Brain microvascular endothelial cell (primary cell): ENCODE results near the gene KRT222.

Experiments used
- DNase-seq: peaks from one replicate; pipeline ENCODE4 v3.0.0-alpha.2; 2020
- H3K27ac ChIP-seq: fragments of 250-450 bp; sonication (Bioruptor Pico); 2 replicates; pipeline ENCODE4 v1.5.1; 2020; ENCODE audit warnings: mild to moderate bottlenecking, moderate library complexity
- H3K27me3 ChIP-seq: fragments of 250-450 bp; sonication (Bioruptor Pico); replicated peaks from 2 replicates; pipeline ENCODE4 v1.5.1; 2020; ENCODE audit warnings: mild to moderate bottlenecking
- H3K36me3 ChIP-seq: fragments of 250-450 bp; sonication (Bioruptor Pico); replicated peaks from 2 replicates; pipeline ENCODE4 v1.5.1; 2020; ENCODE audit warnings: mild to moderate bottlenecking
- H3K4me3 ChIP-seq: 2 replicates; pipeline ENCODE4 v1.5.1; 2011; ENCODE audit warnings: low read depth, mild to moderate bottlenecking, control low read depth, low read length, moderate library complexity
- CTCF ChIP-seq: IDR thresholded peaks from 2 replicates; pipeline ENCODE4 v1.5.1; 2011; ENCODE audit warnings: low read depth, mild to moderate bottlenecking, moderate library complexity, low read length, control low read depth, inconsistent platforms; ENCODE audit errors: missing control alignments
- in situ Hi-C: cut with HindIII; loops from 2 replicates; pipeline ENCODE4 v1.10.0; 2017; ENCODE audit warnings: low sequenced_read_pairs, low pct_ligation_motif_present

KRT222 gene

GRCh38 chr17:40664582-40665333, at the start of gene KRT222:
KRT222 (minus strand) TSS chr17:40665177; CDS start chr17:40665099, 78 bp downstream.
- TF ChIP-seq CTCF, result no peak
- H3K27me3 ChIP-seq, result peaks cover 19% of the 10 kb centered on the region
- in situ Hi-C loops, result no loop called here
- no peaks in the 10 kb centered on the region for H3K36me3 ChIP-seq
- no peak for DNase-seq
- H3K27ac ChIP-seq, result no peak within 1 kb of the TSS
- H3K4me3 ChIP-seq, result peak within 1 kb of the TSS; percentile 13

DNA sequence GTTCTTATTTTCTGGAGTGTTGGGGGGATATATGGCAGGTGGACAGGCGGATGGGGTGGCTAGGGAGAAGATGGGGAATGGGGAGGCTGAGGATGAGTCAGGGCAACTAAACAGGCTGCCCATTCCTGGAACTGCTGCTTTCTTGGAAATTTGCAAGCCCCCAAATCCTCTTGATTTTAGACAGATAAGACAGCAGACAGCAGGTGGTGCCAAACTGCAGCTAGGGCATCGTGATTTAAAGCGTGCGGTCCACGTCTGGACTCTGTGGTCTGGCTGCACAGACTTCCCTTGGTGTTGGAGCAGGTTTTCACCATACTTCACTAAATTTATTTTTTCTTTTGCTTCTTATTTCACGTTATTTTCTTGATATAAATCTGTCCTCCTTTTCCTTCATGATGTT, 49.5 kb upstream of the KRT222 start:
- H3K36me3 ChIP-seq, result no peaks in the 10 kb centered on the region
- H3K27me3 ChIP-seq, result peaks cover 3% of the 10 kb centered on the region
- in situ Hi-C loops, result no loop called here
- DNase-seq, result no peak
- no peak overlapping the region for H3K4me3 ChIP-seq
- H3K27ac ChIP-seq, result no peak overlapping the region
- TF ChIP-seq CTCF, result peak; percentile 28

- DNase-seq, result no peak
Observed at GRCh38 chr17:40707745-40708144, 42.8 kb upstream of the KRT222 start.

DNA sequence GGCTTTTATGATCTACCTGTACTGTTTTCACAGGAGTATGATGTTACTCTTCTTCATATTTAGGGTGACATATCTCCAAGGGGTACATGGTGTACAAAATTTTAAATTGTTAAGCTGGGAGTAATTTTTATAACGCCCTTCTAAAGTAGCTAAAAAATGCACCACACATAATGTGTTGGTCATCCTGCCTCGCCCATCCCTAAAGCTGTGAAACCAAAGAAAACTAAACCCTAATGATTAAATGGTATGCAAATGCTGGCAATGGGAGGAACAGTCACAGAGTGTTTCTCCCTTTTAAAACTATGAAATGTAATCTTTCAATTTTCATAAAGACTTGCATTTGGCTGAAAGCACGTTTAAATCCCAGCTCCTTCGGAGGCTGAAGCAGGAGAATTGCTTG, 40.6 kb upstream of the KRT222 start:
- DNase-seq, result no peak
- no peak overlapping the region for H3K4me3 ChIP-seq
- no peak for TF ChIP-seq CTCF
- in situ Hi-C loops, result no loop called here
- H3K27me3 ChIP-seq, result peaks cover 2% of the 10 kb centered on the region
- H3K27ac ChIP-seq, result no peak overlapping the region
- no peaks in the 10 kb centered on the region for H3K36me3 ChIP-seq

More at GRCh38 chr17:40707745-40708144, 42.8 kb upstream of the KRT222 start:
- Histone ChIP-seq H3K27ac (no peak overlapping the region), H3K36me3 (no peaks in the 10 kb centered on the region), H3K27me3 (peaks cover 3% of the 10 kb centered on the region), H3K4me3 (no peak overlapping the region)
- TF ChIP-seq CTCF, result no peak
- in situ Hi-C loops, result no loop called here

DNA sequence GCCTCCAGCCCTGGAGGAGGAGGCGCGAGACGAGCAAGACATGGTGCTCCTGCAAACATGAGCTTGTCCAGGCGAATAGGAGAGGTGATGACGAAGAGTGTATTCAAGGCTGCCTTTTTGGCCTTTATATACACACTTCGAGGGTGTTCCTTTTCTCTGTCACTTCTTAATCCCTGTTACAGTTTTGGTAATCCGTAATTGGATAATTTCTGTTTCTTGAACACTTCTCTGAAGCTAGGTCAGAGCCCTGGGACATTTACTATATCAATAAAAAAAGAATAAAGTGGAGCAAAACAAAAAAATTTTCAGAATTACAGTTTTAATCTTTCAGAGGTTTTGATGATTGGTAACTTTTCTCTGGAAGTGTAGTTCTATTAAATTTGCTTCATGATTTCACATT, 38.7 kb upstream of the KRT222 start, which contains the start of gene KRT24:
Gene KRT24, minus strand, starts transcription at position 101 of the 400 bp plus-strand sequence. Its CDS starts 59 bp downstream, at position 42.
- no peaks in the 10 kb centered on the region for H3K36me3 ChIP-seq
- in situ Hi-C loops, result no loop called here
- no peak within 1 kb of the TSS for H3K27ac ChIP-seq
- no peak within 1 kb of the TSS for H3K4me3 ChIP-seq
- TF ChIP-seq CTCF, result no peak
- no peak for DNase-seq
- H3K27me3 ChIP-seq, result peaks cover 2% of the 10 kb centered on the region

DNA sequence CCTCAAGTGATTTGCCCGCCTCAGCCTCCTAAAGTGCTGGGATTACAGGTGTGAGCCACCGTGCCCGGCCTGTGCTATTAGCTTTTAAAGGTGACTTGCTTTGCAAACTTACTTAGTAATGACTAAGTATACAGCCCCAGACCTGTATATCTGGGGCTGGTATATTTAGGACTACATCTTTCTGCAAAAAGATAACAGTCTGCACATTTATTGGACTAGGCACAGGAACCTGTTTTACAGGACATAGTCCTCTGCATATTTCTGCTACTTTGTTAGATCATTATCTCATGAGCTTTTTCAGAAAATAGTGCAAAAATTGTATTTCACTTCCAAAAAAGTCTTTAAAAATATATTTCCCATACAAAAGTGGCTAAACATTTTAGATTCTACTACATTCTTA, 37.3 kb upstream of the KRT222 start:
- no peak overlapping the region for H3K27ac ChIP-seq
- in situ Hi-C loops, result no loop called here
- H3K36me3 ChIP-seq, result no peaks in the 10 kb centered on the region
- no peak for DNase-seq
- TF ChIP-seq CTCF, result no peak
- H3K4me3 ChIP-seq, result no peak overlapping the region
- H3K27me3 ChIP-seq, result peaks cover 9% of the 10 kb centered on the region
